Lung (tissue), 12 donors: ENCODE measurements around the gene CEACAM6. TPM values are rescaled to one million over a fixed set of nuclear protein-coding genes. Genes with fewer than 3 reads are reported as not detected.

ENCODE experiments used
- ATAC-seq: fragments of 200-7000 bp; cut with Tn5 transposase; one replicate; pipeline ENCODE4 v1.9.1; 2020; ENCODE audit warnings: moderate number of reproducible peaks; ENCODE audit not compliant: insufficient read depth, low FRiP score
- DNase-seq, 3 donors: peaks; one replicate each; pipeline ENCODE4 v3.0.0-alpha.2; 2013 to 2017
- H3K27ac ChIP-seq, 2 donors: one replicate each; pipeline ENCODE4 v1.5.1; 2013; ENCODE audit warnings: mild to moderate bottlenecking in 2 of 2, moderate library complexity in 2 of 2, control low read depth in 1 of 2, inconsistent platforms in 1 of 2, low read depth in 1 of 2, low read length in 1 of 2
- H3K27me3 ChIP-seq, 3 donors: one replicate each; pipeline ENCODE4 v1.5.1; 2013; ENCODE audit warnings: low read length in 2 of 3; ENCODE audit not compliant: control insufficient read depth in 3 of 3, insufficient read depth in 3 of 3
- H3K36me3 ChIP-seq, 4 donors: one replicate each; pipeline ENCODE4 v1.5.1; 2013; ENCODE audit warnings: low read length in 4 of 4, mild to moderate bottlenecking in 1 of 4, moderate library complexity in 1 of 4; ENCODE audit not compliant: control insufficient read depth in 4 of 4, insufficient read depth in 4 of 4
- H3K4me1 ChIP-seq, 5 donors: one replicate each; pipeline ENCODE4 v1.5.1; 2013; ENCODE audit warnings: low read length in 5 of 5, mild to moderate bottlenecking in 2 of 5, moderate library complexity in 1 of 5; ENCODE audit not compliant: control insufficient read depth in 5 of 5, insufficient read depth in 5 of 5
- H3K4me3 ChIP-seq: one replicate; pipeline ENCODE4 v1.5.1; 2013; ENCODE audit warnings: mild to moderate bottlenecking, control low read depth, moderate library complexity
- H3K9ac ChIP-seq, 2 donors: one replicate each; pipeline ENCODE4 v1.5.1; 2013; ENCODE audit warnings: low read length in 2 of 2, control low read depth in 1 of 2; ENCODE audit not compliant: insufficient read depth in 1 of 2
- H3K9me3 ChIP-seq, 4 donors: one replicate each; pipeline ENCODE4 v1.5.1; 2013; ENCODE audit warnings: low read length in 3 of 4, mild to moderate bottlenecking in 1 of 4, moderate library complexity in 1 of 4; ENCODE audit not compliant: control insufficient read depth in 4 of 4, insufficient read depth in 3 of 4
- WGBS, 2 donors: extraction: QIAGEN DNeasy Blood & Tissue Kit; methylation state at CpG; one replicate each; pipeline ENCODE4 v1.1.7; 2013; 5-methylcytosine and 5-hydroxymethylcytosine counted together
- polyA plus RNA-seq, 2 donors: library from polyadenylated mRNA; stranded (reverse); fragments of 200-250 nt; gene quantifications; one replicate each; pipeline ENCODE4 v1.2.1, GENCODE V29; 2013
- total RNA-seq, 2 donors: library from RNA; depleted of rRNA in 1 of 2; stranded (reverse); fragments of >200 nt in 1 of 2; gene quantifications; one replicate each; pipeline ENCODE4 v1.2.1, GENCODE V29; 2014 to 2021
- TF ChIP-seq, protein P1 (sequence below): IDR thresholded peaks from 2 replicates; pipeline ENCODE4 v1.5.1; 2012; ENCODE audit warnings: mild to moderate bottlenecking; ENCODE audit errors: control extremely low read depth, extremely low read depth
- donor health status: control.
- donor health status: control.
- donor health status: Bipolar disorder and iron deficiency.
- donor health status: healthy.
- donor health status: DM: yes; HTN: yes; CAD: no.

The CEACAM6 gene
- total and polyA plus RNA-seq, 4 donors, result 5.2 to 280 (median 143) TPM

DNA sequence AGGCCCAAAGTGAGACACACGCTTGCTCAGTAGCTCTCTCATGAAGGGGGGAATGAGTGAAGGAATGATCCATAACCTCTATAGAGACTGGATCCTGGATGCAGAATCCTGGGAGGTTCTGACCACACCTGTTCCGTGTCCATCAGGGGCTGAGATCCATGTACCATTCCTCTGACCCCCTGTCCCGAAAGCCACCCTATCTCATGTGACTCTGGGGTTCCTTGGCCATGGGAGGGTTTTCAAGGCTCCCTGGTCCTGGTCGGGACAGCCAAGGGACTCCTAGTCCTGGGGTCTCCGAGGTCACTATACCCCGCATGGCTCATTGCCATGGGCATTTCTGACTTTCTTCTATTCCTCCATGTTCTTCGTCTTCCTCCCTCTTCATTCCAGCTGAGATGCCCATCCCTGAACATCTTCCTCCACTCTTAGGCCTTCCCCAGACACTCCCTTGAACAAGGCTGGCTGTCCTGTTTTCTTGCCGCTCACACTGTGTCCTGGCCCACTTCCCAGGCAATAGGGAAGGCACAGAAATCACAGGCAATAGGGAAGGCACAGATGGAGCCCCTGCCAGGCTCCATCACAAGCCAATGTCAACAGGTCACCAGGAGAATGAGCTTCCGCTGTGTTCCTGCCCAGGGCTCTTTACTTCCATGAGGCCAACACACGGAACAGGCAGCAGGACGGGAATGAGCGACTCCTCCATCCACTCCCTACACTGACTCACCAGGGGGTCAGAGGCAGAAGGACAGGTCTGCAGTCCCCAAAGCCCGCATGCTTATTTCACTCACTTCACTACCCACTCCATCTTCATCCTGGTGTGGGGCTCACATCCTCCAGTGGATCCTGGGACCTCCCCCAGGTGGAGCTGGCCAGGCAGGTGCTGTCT lies 43.7 kb upstream of the CEACAM6 start:
- Histone ChIP-seq H3K36me3 (no peaks in the 10 kb centered on the region), H3K9ac (no peak overlapping the region), H3K27me3 (no peaks in the 10 kb centered on the region), H3K27ac (no peak overlapping the region), H3K4me3 (no peak overlapping the region), H3K9me3 (no peaks in the 10 kb centered on the region), H3K4me1 (no peaks in the 10 kb centered on the region)
- ATAC-seq, result no peak
- TF ChIP-seq, protein P1, sequence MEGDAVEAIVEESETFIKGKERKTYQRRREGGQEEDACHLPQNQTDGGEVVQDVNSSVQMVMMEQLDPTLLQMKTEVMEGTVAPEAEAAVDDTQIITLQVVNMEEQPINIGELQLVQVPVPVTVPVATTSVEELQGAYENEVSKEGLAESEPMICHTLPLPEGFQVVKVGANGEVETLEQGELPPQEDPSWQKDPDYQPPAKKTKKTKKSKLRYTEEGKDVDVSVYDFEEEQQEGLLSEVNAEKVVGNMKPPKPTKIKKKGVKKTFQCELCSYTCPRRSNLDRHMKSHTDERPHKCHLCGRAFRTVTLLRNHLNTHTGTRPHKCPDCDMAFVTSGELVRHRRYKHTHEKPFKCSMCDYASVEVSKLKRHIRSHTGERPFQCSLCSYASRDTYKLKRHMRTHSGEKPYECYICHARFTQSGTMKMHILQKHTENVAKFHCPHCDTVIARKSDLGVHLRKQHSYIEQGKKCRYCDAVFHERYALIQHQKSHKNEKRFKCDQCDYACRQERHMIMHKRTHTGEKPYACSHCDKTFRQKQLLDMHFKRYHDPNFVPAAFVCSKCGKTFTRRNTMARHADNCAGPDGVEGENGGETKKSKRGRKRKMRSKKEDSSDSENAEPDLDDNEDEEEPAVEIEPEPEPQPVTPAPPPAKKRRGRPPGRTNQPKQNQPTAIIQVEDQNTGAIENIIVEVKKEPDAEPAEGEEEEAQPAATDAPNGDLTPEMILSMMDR, result no peak
- no peak for DNase-seq
- 87 to 92% methylated on average over 13 of the region's 13 CpGs for WGBS, 2 donors

DNA sequence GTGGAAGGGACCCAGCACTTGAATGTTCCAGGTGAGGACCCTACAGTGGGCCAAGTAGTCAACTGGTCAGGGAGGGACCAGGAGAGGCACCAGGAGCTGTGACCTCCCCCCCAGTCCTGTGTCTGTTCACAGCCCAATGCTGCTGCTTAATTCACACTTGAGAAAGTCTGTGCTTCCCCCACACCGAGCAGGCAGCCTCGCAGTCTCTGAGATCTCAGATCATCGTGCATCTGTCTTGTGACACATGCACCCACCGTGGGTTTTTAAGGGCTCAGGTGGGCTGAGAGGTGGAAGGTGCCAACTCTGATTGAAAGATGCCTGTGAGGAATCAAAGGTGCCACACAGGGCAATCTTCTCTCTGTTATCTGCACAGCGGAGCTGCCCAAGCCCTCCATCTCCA lies 40.7 kb upstream of the CEACAM6 start:
- DNase-seq (no peak), ATAC-seq (no peak)
- WGBS, 2 donors, result 85 to 89% methylated on average over 5 of the region's 5 CpGs

DNA sequence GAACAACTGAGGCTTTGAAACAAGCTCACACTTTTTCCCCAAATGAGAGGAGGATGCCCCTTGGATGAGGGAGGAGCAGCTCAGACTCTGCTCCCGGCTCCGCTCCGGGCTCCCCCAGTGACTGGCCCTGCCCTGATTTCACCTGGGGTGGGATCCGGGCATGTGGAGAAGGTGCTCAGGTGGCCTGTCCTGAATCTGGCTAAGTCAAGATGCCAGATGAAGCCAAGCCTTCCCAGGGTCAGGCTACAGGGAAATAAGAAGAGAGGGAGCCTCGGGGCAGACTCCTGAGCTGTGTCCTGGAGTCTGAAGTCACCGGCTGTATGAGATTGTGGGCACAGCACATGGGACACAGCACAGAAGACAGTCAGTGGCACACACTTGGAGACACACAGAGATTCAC lies 36.6 kb upstream of the CEACAM6 start:
- ATAC-seq (no peak), DNase-seq (no peak)
- Histone ChIP-seq H3K27ac (no peak overlapping the region), H3K36me3 (no peaks in the 10 kb centered on the region), H3K27me3 (no peaks in the 10 kb centered on the region), H3K9ac (no peak overlapping the region), H3K4me3 (no peak overlapping the region), H3K9me3 (peaks cover 0 to 2% (median 0%) of the 10 kb centered on the region in 4 donors), H3K4me1 (no peaks in the 10 kb centered on the region)
- WGBS, 2 donors, result 81 to 88% methylated on average over 6 of the region's 6 CpGs
- TF ChIP-seq, protein P1, result no peak

More for the DNA sequence above, 40.7 kb upstream of the CEACAM6 start:
- Histone ChIP-seq H3K4me3 (no peak overlapping the region), H3K36me3 (no peaks in the 10 kb centered on the region), H3K9me3 (peaks cover 0 to 2% (median 0%) of the 10 kb centered on the region in 4 donors), H3K27ac (no peak overlapping the region), H3K27me3 (no peaks in the 10 kb centered on the region), H3K4me1 (no peaks in the 10 kb centered on the region), H3K9ac (no peak overlapping the region)
- TF ChIP-seq, protein P1, result no peak
